Activated CD8-positive, alpha-beta T cell treated with anti-CD3 and anti-CD28 coated beads for 36 hours (primary cell): Measurements from ENCODE around the gene C7. TPM values are rescaled to one million over a fixed set of nuclear protein-coding genes. Genes with fewer than 3 reads are reported as not detected.

Source experiments
- ATAC-seq: fragments of 200-7000 bp; cut with Tn5 transposase; one replicate; pipeline ENCODE4 v1.10.0; 2021; ENCODE audit warnings: mild to moderate bottlenecking, moderate library complexity
- CTCF ChIA-PET: fragments of 350-600 bp; sonication (Branson Sonifier 250); formaldehyde crosslinking; loops from one replicate; lab custom pipeline; 2021; ENCODE audit warnings: antibody characterized with exemption; lab: Charles Lee
- POLR2A ChIA-PET: fragments of 350-600 bp; sonication (Branson Sonifier 250); formaldehyde crosslinking; loops from one replicate; lab custom pipeline; 2021; ENCODE audit warnings: antibody characterized with exemption; lab: Charles Lee
- DNase-seq: peaks from one replicate; pipeline ENCODE4 v3.0.0-alpha.2; 2020
- H3K27ac Mint-ChIP-seq: one replicate; pipeline ENCODE4 v1.8.0; 2021; ENCODE audit warnings: mild to moderate bottlenecking, mixed read lengths
- H3K27me3 Mint-ChIP-seq: one replicate; pipeline ENCODE4 v1.8.0; 2021; ENCODE audit warnings: mixed read lengths
- H3K36me3 Mint-ChIP-seq: one replicate; pipeline ENCODE4 v1.8.0; 2021; ENCODE audit warnings: low read depth, mixed read lengths
- H3K4me1 Mint-ChIP-seq: one replicate; pipeline ENCODE4 v1.8.0; 2021; ENCODE audit warnings: low read depth, mixed read lengths
- H3K4me3 Mint-ChIP-seq: one replicate; pipeline ENCODE4 v1.8.0; 2021; ENCODE audit warnings: mild to moderate bottlenecking, moderate library complexity, mixed read lengths
- H3K9me3 Mint-ChIP-seq: one replicate; pipeline ENCODE4 v1.8.0; 2021; ENCODE audit warnings: mixed read lengths
- CTCF ChIP-seq: fragments of 200-600 bp; IDR thresholded peaks from one replicate; pipeline ENCODE4 v1.8.0; 2022; ENCODE audit warnings: antibody characterized with exemption, mild to moderate bottlenecking
- intact Hi-C: fragments of 100-400 bp; cut with micrococcal nuclease; formaldehyde crosslinking; loops from one replicate; pipeline ENCODE4 v1.10.0; 2022
- total RNA-seq, 2 experiments: library from RNA; stranded (reverse); gene quantifications; one replicate each; pipeline ENCODE4 v1.2.3, GENCODE V29; 2021

Gene C7
- total RNA-seq, 2 experiments from 2014 or later = not detected

- ChIA-PET CTCF (interaction anchor here (1.7 kb wide), 1 partner anchor 8 kb away, joined by 5 read pairs; no protein-coding TSS in a partner anchor), POLR2A (no interaction called here)
- intact Hi-C loops = no loop called here
- DNase-seq (no peak), ATAC-seq (no peak)
- Mint-ChIP-seq H3K36me3 (no peaks in the 10 kb centered on the region), H3K4me1 (no peaks in the 10 kb centered on the region), H3K27ac (no peak overlapping the region), H3K9me3 (no peaks in the 10 kb centered on the region), H3K27me3 (peaks cover 5% of the 10 kb centered on the region), H3K4me3 (no peak overlapping the region)
- no peak for TF ChIP-seq CTCF
These were observed 2.9 kb upstream of the C7 start for GRCh38 chr5:40906351-40906751.

- ATAC-seq (no peak), DNase-seq (no peak)
- ChIA-PET POLR2A (no interaction called here), CTCF (no interaction called here)
- Mint-ChIP-seq H3K36me3 (no peaks in the 10 kb centered on the region), H3K9me3 (no peaks in the 10 kb centered on the region), H3K4me1 (no peaks in the 10 kb centered on the region), H3K27me3 (peaks cover 17% of the 10 kb centered on the region), H3K27ac (no peak overlapping the region), H3K4me3 (no peak overlapping the region)
- intact Hi-C loops = no loop called here
- TF ChIP-seq CTCF = no peak
These were observed 426 bp downstream of the C7 start for GRCh38 chr5:40909723-40910122.

- ChIA-PET CTCF (no interaction called here), POLR2A (interaction anchor here (0.5 kb wide), 1 partner anchor 31 kb away, joined by 3 read pairs; no protein-coding TSS in a partner anchor)
- no peaks in the 10 kb centered on the region for H3K4me1 Mint-ChIP-seq
These were observed 2.0 kb downstream of the C7 start for GRCh38 chr5:40911266-40911665.

GRCh38 chr5:40914835-40915234, 5.5 kb downstream of the C7 start:
- no peaks in the 10 kb centered on the region for H3K4me1 Mint-ChIP-seq
- ChIA-PET CTCF (no interaction called here), POLR2A (no interaction called here)
- intact Hi-C loops = no loop called here
- no peak for TF ChIP-seq CTCF
- ATAC-seq = no peak
- H3K27me3 Mint-ChIP-seq = peaks cover 26% of the 10 kb centered on the region
- no peak overlapping the region for H3K4me3 Mint-ChIP-seq
- DNase-seq = no peak
- no peaks in the 10 kb centered on the region for H3K9me3 Mint-ChIP-seq
- H3K36me3 Mint-ChIP-seq = no peaks in the 10 kb centered on the region
- H3K27ac Mint-ChIP-seq = no peak overlapping the region

More at GRCh38 chr5:40911266-40911665, 2.0 kb downstream of the C7 start:
- no peak for DNase-seq
- intact Hi-C loops = no loop called here
- no peaks in the 10 kb centered on the region for H3K36me3 Mint-ChIP-seq
- no peak overlapping the region for H3K27ac Mint-ChIP-seq
- no peak overlapping the region for H3K4me3 Mint-ChIP-seq
- no peak for ATAC-seq
- no peaks in the 10 kb centered on the region for H3K9me3 Mint-ChIP-seq
- TF ChIP-seq CTCF = no peak
- peaks cover 22% of the 10 kb centered on the region for H3K27me3 Mint-ChIP-seq

- H3K4me1 Mint-ChIP-seq = no peaks in the 10 kb centered on the region
- ATAC-seq = no peak
- peaks cover 26% of the 10 kb centered on the region for H3K27me3 Mint-ChIP-seq
- no peak overlapping the region for H3K27ac Mint-ChIP-seq
- no peak for TF ChIP-seq CTCF
- ChIA-PET POLR2A (no interaction called here), CTCF (no interaction called here)
- no peaks in the 10 kb centered on the region for H3K36me3 Mint-ChIP-seq
- no peak for DNase-seq
- intact Hi-C loops = no loop called here
- H3K9me3 Mint-ChIP-seq = no peaks in the 10 kb centered on the region
- no peak overlapping the region for H3K4me3 Mint-ChIP-seq
These were observed 6.1 kb downstream of the C7 start for GRCh38 chr5:40915341-40915926.
